Neural cell (in vitro differentiated cells): ENCODE results near the gene PPP1R12B. TPM values are rescaled to one million over a fixed set of nuclear protein-coding genes. Genes with fewer than 3 reads are reported as not detected.
"Not testable (repeated sequence)": the region's sequence is repeated elsewhere in the genome, so short reads cannot be mapped to it uniquely, and the experiment has no call there.

Source experiments
- H2AFZ ChIP-seq: fragments of 200-600, 300-800 bp; sonication (generic), shearing (Covaris generic); 2 replicates; pipeline ENCODE4 v1.6.0; 2014; ENCODE audit warnings: low read depth, mild to moderate bottlenecking, antibody characterized with exemption, low read length, moderate library complexity
- H3F3A ChIP-seq: fragments of 200-600 bp; shearing (Covaris generic); 2 replicates; pipeline ENCODE4 v1.6.1; 2016; ENCODE audit warnings: mild to moderate bottlenecking, moderate library complexity, mixed read lengths, antibody characterized with exemption, low read length; ENCODE audit not compliant: insufficient read depth, poor library complexity, severe bottlenecking
- H3K27ac ChIP-seq: fragments of 200-600, 300-800 bp; sonication (generic), shearing (Covaris generic); 2 replicates; pipeline ENCODE4 v1.5.1; 2014; ENCODE audit warnings: mild to moderate bottlenecking, low read length, moderate library complexity
- H3K27me3 ChIP-seq: fragments of 300-800, 200-600 bp; sonication (generic), shearing (Covaris generic); 2 replicates; pipeline ENCODE4 v1.6.0; 2014; ENCODE audit warnings: mild to moderate bottlenecking, low read depth, low read length, moderate library complexity; ENCODE audit not compliant: insufficient read depth
- H3K36me3 ChIP-seq: fragments of 300-800, 200-600 bp; sonication (generic), shearing (Covaris generic); 2 replicates; pipeline ENCODE4 v1.5.1; 2014; ENCODE audit warnings: mild to moderate bottlenecking, antibody characterized with exemption, low read length, moderate library complexity; ENCODE audit not compliant: insufficient read depth
- H3K4me2 ChIP-seq: fragments of 300-800, 200-600 bp; sonication (generic), shearing (Covaris generic); 2 replicates; pipeline ENCODE4 v1.6.0; 2014; ENCODE audit warnings: mild to moderate bottlenecking, low read length
- H3K4me3 ChIP-seq: fragments of 300-800, 200-600 bp; sonication (generic), shearing (Covaris generic); 2 replicates; pipeline ENCODE4 v1.5.1; 2014; ENCODE audit warnings: mild to moderate bottlenecking, low read length, moderate library complexity
- H3K79me2 ChIP-seq: fragments of 200-600 bp; shearing (Covaris generic); replicated peaks from 2 replicates; pipeline ENCODE4 v1.6.0; 2014; ENCODE audit warnings: mild to moderate bottlenecking, low read length, moderate library complexity; ENCODE audit not compliant: insufficient read depth
- H3K9ac ChIP-seq: fragments of 300-800, 200-600 bp; sonication (generic), shearing (Covaris generic); 2 replicates; pipeline ENCODE4 v1.6.1; 2016; ENCODE audit warnings: mild to moderate bottlenecking, low read length, mixed read lengths
- H3K9me2 ChIP-seq: fragments of 200-600 bp; shearing (Covaris generic); 2 replicates; pipeline ENCODE4 v1.6.1; 2016; ENCODE audit warnings: mild to moderate bottlenecking, low read length, mixed read lengths; ENCODE audit not compliant: insufficient read depth
- H3K9me3 ChIP-seq: fragments of 200-600, 300-800 bp; sonication (generic), shearing (Covaris generic); 2 replicates; pipeline ENCODE4 v1.6.1; 2016; ENCODE audit warnings: mild to moderate bottlenecking, mixed run types, low read length, moderate library complexity, mixed read lengths
- H4K20me1 ChIP-seq: fragments of 200-600 bp; shearing (Covaris generic); 2 replicates; pipeline ENCODE4 v1.6.1; 2016; ENCODE audit warnings: mild to moderate bottlenecking, mixed run types; ENCODE audit not compliant: insufficient read depth
- CTCF ChIP-seq: fragments of 450-650 bp; IDR thresholded peaks from 2 replicates; pipeline ENCODE4 v1.5.1; 2014; ENCODE audit warnings: antibody characterized with exemption, mild to moderate bottlenecking, moderate library complexity; ENCODE audit not compliant: poor library complexity, severe bottlenecking
- EP300 ChIP-seq: fragments of 450-650 bp; conservative IDR thresholded peaks from 2 replicates; pipeline ENCODE4 v1.6.1; 2014; ENCODE audit warnings: antibody characterized with exemption, mild to moderate bottlenecking, moderate library complexity; ENCODE audit not compliant: poor library complexity, severe bottlenecking
- EZH2 ChIP-seq: fragments of 200-600, 300-800 bp; shearing (Covaris generic), sonication (generic); IDR thresholded peaks from 2 replicates; pipeline ENCODE4 v1.6.1; 2014; ENCODE audit warnings: antibody characterized with exemption, low read length, borderline replicate concordance, mild to moderate bottlenecking; ENCODE audit not compliant: insufficient read depth, poor library complexity, severe bottlenecking
- MXI1 ChIP-seq: fragments of 450-650 bp; conservative IDR thresholded peaks from 2 replicates; pipeline ENCODE4 v1.6.1; 2014; ENCODE audit warnings: antibody characterized with exemption, mild to moderate bottlenecking; ENCODE audit not compliant: poor library complexity, severe bottlenecking
- POLR2AphosphoS5 ChIP-seq: IDR thresholded peaks from 2 replicates; pipeline ENCODE4 v1.6.1; 2012
- RAD21 ChIP-seq: fragments of 450-650 bp; conservative IDR thresholded peaks from 2 replicates; pipeline ENCODE4 v1.6.1; 2014; ENCODE audit warnings: antibody characterized with exemption, mild to moderate bottlenecking, moderate library complexity
- REST ChIP-seq: IDR thresholded peaks from 2 replicates; pipeline ENCODE4 v1.6.1; 2012; ENCODE audit warnings: borderline replicate concordance
- SMC3 ChIP-seq: fragments of 450-650 bp; conservative IDR thresholded peaks from 2 replicates; pipeline ENCODE4 v1.6.1; 2014; ENCODE audit warnings: antibody characterized with exemption, mild to moderate bottlenecking, moderate library complexity; ENCODE audit not compliant: poor library complexity
- TAF1 ChIP-seq: IDR thresholded peaks from 2 replicates; pipeline ENCODE4 v1.6.1; 2012; ENCODE audit warnings: low read depth
- polyA plus RNA-seq: library from polyadenylated mRNA; depleted of rRNA; stranded (reverse); fragments of >200 nt; gene quantifications from 2 replicates; pipeline ENCODE4 v1.2.3, GENCODE V29; 2014

The PPP1R12B gene
- polyA plus RNA-seq, 1 donor from 2014 or later: 9.8 TPM

GRCh38 chr1:202612036-202612435, 263.5 kb downstream of the PPP1R12B start:
- H3K4me3 ChIP-seq, H3K9ac ChIP-seq, H4K20me1 ChIP-seq, H3K36me3 ChIP-seq, H3K27me3 ChIP-seq, H3K9me2 ChIP-seq, H3K79me2 ChIP-seq, H3K27ac ChIP-seq, H3K9me3 ChIP-seq, H3F3A ChIP-seq, H2AFZ ChIP-seq, H3K4me2 ChIP-seq: not testable (repeated sequence)

- H3K9me2 ChIP-seq: no peaks in the 10 kb centered on the region
- TF ChIP-seq TAF1: no peak
- TF ChIP-seq RAD21: no peak
- no peak for TF ChIP-seq CTCF
- TF ChIP-seq SMC3: no peak
- TF ChIP-seq EP300: no peak
- TF ChIP-seq MXI1: no peak
- TF ChIP-seq EZH2: no peak
- TF ChIP-seq REST: no peak
- no peak for TF ChIP-seq POLR2AphosphoS5
These were observed 265.1 kb downstream of the PPP1R12B start for GRCh38 chr1:202613571-202613970.

GRCh38 chr1:202614363-202615207, 266.1 kb downstream of the PPP1R12B start:
- H2AFZ ChIP-seq, H4K20me1 ChIP-seq, H3K9me2 ChIP-seq, H3F3A ChIP-seq, H3K4me2 ChIP-seq, H3K9me3 ChIP-seq, H3K9ac ChIP-seq, H3K4me3 ChIP-seq, H3K27me3 ChIP-seq, H3K79me2 ChIP-seq, H3K27ac ChIP-seq, H3K36me3 ChIP-seq: not testable (repeated sequence)

More at GRCh38 chr1:202613571-202613970, 265.1 kb downstream of the PPP1R12B start:
- no peak overlapping the region for H3K9ac ChIP-seq
- no peaks in the 10 kb centered on the region for H4K20me1 ChIP-seq
- H3K79me2 ChIP-seq: no peaks in the 10 kb centered on the region
- no peaks in the 10 kb centered on the region for H3F3A ChIP-seq
- no peaks in the 10 kb centered on the region for H3K36me3 ChIP-seq
- no peak overlapping the region for H3K4me3 ChIP-seq
- no peak overlapping the region for H3K4me2 ChIP-seq
- H2AFZ ChIP-seq: no peak overlapping the region
- no peaks in the 10 kb centered on the region for H3K27me3 ChIP-seq
- H3K9me3 ChIP-seq: no peaks in the 10 kb centered on the region
- H3K27ac ChIP-seq: no peak overlapping the region

- not testable (repeated sequence) for H3K27me3 ChIP-seq, H3K9ac ChIP-seq, H3F3A ChIP-seq, H3K27ac ChIP-seq, H3K4me3 ChIP-seq, H3K9me2 ChIP-seq, H3K36me3 ChIP-seq, H2AFZ ChIP-seq, H3K79me2 ChIP-seq, H3K9me3 ChIP-seq, H4K20me1 ChIP-seq, H3K4me2 ChIP-seq
These were observed 266.7 kb downstream of the PPP1R12B start for GRCh38 chr1:202615208-202615500.
